Gastrocnemius medialis (tissue), 4 donors: ENCODE measurements around the gene CENPO.

Source experiments
- POLR2A ChIP-seq, 2 donors: fragments of 450-650 bp; IDR thresholded peaks; one replicate each; pipeline ENCODE4 v1.6.1; 2017; ENCODE audit warnings: antibody characterized with exemption in 2 of 2, mild to moderate bottlenecking in 2 of 2, moderate library complexity in 2 of 2
- TF ChIP-seq, protein P1 (sequence below), 5 experiments: fragments of 450-650 bp in 3 of 5; fragments of 200-600 bp in 2 of 5; sonication (generic) in 2 of 5; IDR thresholded peaks in 4 of 5; conservative IDR thresholded peaks in 1 of 5; 1 replicate in 4 of 5; 2 replicates in 1 of 5; pipeline ENCODE4 v1.5.1; 2016 to 2019; ENCODE audit warnings: antibody characterized with exemption in 5 of 5, mild to moderate bottlenecking in 3 of 5, moderate library complexity in 3 of 5

DNA sequence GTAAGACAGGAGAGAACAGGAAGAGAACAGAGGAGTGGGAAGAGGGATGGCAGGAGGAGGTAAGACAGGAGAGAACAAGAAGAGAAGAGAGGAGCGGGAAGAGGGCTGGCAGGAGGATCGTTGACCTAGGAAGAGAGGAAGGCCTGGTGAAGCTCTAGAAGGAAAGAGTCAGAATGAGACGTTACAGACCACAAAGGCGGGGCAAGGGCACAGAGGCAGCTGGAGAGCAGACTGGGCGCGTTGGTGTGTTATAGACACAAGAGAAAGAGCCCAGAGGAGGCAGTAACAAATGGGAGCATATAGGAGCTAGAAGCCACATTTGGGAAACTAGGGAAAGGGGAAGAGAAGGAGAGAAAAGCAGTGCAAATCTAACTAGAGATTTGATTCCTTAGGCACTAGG, 26.6 kb upstream of the CENPO start:
- TF ChIP-seq, protein P1, sequence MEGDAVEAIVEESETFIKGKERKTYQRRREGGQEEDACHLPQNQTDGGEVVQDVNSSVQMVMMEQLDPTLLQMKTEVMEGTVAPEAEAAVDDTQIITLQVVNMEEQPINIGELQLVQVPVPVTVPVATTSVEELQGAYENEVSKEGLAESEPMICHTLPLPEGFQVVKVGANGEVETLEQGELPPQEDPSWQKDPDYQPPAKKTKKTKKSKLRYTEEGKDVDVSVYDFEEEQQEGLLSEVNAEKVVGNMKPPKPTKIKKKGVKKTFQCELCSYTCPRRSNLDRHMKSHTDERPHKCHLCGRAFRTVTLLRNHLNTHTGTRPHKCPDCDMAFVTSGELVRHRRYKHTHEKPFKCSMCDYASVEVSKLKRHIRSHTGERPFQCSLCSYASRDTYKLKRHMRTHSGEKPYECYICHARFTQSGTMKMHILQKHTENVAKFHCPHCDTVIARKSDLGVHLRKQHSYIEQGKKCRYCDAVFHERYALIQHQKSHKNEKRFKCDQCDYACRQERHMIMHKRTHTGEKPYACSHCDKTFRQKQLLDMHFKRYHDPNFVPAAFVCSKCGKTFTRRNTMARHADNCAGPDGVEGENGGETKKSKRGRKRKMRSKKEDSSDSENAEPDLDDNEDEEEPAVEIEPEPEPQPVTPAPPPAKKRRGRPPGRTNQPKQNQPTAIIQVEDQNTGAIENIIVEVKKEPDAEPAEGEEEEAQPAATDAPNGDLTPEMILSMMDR (IDR thresholded peaks at IDR 0.05 in 4 of 5, conservative IDR thresholded peaks at IDR 0.05 in 1 of 5) = no peak
- TF ChIP-seq POLR2A (IDR thresholded peaks at IDR 0.05) = no peak
